COLO668 (cell line): ENCODE measurements around the gene TBC1D21.
A peak's percentile ranks its signal among the peaks of the same experiment; 100 is the strongest.

Experiments used
- DNase-seq: peaks from one replicate; lab custom pipeline; 2025; ENCODE audit not compliant: unreplicated experiment; lab: John Stamatoyannopoulos, UW

The TBC1D21 gene, protein sequence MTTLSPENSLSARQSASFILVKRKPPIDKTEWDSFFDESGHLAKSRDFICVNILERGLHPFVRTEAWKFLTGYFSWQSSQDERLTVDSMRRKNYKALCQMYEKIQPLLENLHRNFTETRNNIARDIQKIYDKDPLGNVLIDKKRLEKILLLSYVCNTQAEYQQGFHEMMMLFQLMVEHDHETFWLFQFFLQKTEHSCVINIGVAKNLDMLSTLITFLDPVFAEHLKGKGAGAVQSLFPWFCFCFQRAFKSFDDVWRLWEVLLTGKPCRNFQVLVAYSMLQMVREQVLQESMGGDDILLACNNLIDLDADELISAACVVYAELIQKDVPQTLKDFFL

DNA sequence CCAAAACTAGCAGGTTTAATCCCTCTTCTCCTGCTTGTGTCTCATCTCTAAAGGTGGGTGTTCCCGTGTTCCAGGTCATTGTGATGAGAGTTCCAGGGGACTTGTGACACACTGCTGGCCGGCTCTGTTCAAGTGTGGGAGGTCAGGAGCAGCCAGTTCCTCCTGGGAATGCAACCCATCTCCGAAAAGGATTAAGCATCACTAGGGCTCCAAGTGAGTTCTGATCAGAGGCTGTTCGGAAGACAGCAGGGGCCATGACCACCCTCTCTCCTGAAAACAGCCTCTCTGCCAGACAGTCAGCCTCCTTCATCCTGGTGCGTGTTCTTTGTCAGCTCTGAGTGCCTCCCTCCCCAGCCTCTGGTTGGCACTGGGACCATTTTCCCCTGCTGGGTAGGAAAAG is at the start of gene TBC1D21:
TBC1D21 (plus strand) TSS at position 109 of the 400 bp plus-strand sequence; CDS start at position 255, 146 bp downstream.
- no peak for DNase-seq

DNA sequence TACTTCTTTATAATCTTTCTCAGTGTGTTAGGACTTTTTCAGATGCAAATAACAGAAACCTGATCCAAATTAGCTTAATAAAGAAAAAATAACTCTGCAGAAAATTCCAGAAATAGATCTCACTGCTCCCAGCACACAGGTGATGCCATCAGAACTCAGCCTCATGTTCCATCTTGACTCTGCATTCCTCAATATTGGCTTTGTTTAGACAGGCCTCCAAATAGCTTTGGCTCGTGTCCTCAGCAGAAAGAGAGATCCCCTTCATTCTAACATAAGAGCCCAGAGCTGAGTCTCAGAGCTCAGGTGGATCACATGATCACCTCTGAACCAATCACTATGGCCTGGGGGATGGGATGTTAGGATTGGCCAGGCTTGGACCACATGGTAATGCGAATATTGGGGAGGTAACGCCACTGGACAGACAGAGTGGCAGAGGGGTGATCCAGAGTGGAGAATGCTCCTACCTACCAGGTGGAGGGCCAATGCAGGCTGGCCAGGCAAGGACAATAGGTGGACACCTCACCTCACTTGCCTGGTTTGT is 46.6 kb upstream of the TBC1D21 start:
- no peak for DNase-seq

DNA sequence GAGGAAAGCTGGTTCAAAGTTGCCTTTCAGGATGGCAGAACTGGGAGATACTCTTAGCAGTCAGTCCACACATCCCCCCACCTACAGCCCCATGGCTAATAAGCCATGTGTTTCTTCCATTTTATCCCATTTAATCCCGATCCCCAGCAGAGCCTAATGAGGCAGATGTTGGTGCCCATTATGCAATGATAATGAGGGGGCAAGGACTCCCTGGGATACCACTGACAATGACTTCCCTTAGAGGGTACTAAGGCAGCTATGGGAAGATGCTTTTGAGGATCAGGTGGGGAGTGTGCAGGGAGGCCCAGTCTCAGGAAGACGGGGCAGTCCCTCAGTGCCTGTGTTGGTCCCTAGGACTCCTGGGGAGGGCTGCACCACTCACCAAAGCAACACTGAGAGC is 43.8 kb upstream of the TBC1D21 start:
- no peak for DNase-seq

DNA sequence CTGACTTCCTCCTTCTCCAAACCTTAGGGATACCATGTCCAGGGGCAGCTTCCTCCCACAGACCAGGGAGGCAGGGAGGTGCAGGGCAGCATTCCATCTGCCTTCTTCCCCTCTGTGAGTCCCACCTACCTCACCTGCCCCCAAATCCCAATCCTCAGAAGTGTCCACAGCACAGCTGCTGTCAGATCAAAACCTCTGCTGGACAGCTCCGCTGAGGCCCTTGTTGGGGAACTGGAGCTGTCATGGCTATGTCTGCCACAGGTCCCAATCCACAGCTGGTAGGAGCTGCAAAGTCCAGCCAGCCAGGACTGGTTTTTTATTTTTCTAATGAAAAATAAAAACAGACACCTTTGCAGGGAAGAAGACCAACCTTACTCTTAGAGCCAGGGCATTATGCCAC is 40.7 kb upstream of the TBC1D21 start:
- no peak for DNase-seq

DNA sequence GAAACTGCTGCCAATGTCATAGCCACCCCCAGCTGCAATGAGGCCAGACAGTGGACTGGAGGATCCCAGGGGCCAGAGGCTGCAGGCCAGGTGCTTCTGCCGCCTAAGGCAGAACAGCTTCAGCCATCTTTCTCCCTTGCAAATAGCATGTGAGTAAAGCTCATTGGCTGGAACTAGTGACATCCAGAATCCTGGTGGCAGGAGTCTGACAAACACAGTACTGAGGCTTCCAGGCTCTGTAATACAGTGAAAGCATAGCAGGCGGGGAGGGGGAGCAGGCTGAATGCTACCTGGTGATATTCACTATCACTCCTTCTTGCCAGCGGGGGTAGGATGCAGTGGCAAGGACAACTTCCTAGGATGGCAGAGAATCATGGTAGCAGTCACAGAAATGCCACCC is 36.5 kb upstream of the TBC1D21 start:
- no peak for DNase-seq

DNA sequence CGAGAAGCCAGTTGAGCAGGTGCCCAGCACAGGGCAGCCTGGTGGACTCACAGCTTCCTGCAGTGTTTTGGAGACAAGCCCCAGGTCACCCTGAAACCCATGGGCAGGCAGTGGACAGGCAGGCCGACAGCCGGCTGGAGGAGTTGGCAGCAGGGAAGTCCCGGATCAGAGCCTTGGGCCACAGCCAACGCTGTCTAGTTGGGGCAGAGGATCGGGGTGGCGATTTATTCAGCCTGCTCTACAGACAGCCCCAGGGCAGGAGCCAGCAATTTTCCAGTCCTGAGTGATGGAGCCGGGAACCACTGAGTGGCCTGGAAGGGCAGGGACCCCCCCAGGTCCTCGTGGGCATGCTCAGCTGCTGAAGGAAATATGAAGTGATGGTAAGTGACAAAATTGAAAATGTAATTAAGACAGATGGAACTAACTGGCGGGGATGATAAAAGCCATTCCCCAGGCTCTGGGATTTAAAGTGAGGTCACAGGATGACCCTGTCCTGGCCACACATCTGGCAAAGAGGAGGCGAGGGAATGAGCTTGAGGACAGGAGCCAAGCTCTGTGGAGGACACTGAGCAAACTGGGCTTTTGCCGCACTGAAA is 34.4 kb upstream of the TBC1D21 start:
- no peak for DNase-seq

DNA sequence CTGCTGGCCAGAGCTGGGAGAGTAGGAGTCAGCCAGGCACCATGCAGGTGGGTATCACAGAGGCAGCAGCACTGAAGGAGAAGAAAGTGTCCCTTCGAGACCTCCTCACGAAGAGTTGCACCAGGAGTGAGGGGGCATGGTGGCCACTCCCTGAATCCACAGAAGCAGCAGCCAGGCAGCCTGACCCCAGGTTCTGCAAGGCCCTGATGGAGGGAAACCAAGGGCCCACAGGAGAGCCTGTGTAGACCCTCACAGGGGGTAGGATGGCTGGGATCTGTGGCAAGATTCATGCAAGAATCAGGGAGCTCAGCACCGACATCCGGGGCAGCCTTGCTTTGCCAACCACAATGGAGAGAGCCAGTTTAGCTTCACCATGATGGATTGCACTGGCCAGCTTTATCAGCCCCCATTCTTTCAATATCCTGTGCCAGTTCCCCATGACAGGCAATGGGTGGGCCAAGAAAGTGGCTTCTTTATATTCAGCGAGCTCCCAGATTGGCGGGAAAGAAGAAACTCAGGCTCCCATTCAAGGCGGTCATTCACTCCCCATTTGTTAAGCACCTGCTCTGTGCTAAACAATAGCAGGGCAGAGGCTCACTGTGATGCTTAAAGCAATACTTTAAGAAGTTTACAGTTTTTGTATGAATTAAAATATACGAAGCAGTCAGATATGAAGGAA is 33.5 kb upstream of the TBC1D21 start:
- no peak for DNase-seq

DNA sequence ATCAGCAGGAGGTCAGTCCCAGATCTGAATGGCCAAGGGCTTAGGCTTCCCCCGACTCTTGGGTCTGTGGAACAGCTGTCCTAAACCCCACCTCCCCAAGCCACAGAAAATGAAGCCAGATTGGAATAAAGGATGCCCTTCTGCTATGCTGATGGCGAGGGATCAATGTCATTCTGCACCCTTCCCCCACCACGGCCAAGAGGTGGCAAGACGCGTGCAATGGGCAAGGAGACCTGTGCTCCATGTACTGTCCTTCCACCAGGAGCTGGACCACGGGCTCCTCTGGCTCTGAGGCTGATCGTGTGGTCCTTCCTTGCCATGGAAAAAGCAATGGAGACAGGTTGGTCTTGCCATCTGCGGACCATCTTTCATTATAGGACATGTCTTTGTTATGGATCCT is 32.6 kb upstream of the TBC1D21 start:
- DNase-seq, result no peak

DNA sequence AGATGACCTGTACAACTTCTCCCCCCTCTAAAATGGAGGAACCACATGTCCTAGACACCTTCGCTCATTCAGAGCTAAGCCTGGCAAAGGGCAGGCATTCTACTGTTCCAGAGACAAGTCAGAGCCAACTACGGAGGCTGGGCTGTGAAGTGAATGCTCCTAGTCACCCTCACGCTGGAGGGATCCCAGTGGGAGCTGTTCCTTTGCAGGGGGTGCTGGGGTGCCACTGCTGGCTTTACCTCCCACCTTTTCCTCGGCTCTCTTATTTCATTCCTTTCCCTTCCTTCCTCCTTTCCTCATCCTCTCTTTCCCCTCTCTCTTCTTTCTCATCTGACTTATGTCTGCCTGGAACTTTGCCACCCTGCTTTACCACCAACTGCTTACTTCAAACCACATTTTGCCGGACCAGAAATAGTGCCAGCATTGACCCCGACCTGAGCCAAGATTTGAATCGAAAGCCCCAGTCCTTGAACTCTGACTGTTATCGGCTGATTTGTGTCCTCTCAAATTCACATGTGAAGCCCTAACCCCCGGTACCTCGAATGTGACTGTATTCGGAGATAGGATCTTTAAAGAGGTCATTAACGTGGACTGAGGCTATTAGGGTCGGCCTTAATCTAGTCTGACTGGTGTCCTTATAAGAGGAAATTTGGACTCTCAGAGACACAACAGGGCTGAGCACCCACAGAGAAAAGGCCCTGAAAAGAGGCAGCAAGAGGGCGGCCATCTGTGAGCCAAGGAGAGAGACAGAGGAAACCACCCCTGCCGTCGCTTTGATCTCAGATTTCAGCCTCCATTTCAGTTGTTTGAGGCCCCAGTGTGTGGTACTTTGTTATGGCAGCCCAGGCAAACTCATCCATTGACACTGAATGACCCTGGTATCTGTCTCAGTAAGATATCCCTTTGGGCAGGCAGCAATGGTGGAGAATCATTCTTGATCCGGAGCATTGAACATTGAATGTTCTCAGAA is 31.3 kb upstream of the TBC1D21 start:
- no peak for DNase-seq

DNA sequence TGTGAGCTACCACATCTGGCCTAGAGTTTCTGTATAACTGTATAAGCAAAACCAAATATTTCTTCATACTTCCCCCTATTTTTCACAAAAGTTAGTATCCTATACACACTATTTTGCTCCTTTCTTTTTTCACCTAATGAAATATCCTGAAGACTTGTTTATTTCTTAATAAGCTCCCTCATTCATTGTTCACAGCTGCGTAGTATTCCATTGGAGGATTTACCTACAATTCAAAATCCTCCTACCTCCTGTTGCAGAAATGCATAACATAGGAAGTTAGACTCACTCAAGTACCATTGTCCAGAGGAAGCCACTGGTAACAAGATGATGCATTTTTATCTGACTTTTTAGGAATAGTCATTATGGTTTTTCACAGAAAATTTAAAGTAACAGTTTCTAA is 29.6 kb upstream of the TBC1D21 start:
- no peak for DNase-seq

DNA sequence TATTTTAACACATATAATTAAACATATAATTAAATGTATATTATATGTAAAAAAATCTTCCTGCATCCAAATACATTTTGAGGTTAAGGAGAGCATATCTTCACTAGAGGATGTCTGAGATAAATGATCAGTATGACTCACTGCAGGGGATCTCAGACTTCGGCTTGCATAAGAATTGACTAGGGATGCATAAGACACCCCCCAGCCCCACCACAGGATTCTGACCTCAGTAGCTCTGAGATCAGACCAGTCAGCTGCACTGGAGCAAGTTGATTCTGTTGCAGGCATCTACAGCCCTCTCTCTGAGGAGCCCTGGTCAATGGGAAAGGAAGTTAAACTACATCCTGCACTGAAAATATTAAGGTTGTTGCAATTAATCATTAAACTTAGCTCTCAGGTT is 29.0 kb upstream of the TBC1D21 start:
- no peak for DNase-seq

DNA sequence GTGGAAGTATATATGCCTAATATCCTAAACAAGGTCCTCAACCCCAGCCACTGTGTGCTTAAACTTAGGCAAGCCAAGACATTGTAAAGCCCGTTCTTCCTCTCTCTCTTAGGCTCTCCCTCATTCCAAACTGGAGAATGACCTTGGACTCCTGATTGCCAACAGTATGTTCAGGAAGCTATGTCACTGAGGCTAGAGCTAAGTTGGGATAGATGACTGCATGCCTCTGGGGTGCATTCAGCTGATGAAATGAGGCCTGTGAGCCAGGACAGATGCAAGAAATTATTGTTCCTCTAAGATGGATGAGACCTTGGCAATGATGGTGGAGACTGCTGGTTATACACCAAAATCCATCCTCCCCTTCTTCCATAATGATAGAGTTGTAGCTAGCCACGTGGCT is 27.9 kb upstream of the TBC1D21 start:
- DNase-seq, result no peak

DNA sequence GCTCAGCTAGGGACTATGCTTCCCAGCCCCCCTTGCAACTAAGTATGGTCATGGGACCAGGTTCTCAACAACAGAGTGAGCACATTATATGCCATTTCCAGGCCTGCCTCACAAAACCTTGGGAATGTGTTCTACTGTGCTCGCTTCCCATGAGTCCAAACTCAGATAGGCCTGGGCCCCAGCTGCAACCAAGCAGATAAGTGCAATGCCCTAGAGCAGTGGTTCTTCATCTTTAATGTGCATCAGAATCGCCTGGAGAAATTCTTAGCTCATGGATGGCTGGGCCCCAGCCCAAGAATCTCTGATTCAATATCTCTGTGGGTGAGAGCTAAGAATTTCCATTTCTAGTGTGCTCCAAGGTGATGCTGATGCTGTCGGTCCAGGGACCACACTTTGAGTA is 27.5 kb upstream of the TBC1D21 start:
- DNase-seq, result no peak

DNA sequence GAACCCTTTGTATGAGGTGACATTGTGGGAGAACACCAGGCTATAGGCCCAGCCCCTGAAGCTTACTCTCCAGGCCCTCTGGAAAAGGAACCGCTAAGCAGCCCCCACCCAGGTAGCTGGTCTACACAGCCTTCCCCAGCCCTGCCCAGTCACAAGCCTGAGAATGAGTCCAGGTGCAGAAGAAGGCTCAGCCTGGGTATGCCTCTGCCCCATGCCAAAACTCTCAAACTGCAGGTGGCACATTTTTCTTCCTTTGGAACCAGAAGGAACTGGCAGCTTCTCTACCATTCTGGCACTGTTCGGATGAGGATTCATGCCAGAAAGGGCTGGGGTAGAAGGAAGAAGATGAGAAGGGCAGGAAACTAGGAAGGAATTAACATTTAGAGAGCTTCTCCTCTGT is 23.7 kb upstream of the TBC1D21 start:
- DNase-seq, result no peak

DNA sequence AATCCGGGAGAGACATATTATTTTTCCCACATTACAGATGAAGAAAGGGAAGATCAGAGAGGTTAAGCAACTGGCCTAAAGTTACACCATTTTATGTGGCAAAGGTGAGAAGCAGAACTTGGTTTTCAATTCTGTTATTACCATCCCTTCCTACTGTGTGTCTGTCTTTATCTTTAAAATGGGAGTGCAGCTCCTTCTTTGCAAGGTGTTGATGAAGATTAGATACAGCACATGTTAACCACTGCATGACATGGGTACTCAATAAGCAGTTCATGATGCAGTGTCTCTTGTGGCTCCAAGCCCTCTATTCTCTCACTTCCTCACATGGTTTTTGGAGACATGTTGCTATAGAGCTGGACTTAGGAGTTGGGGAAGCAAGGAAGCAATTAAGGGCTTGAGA is 23.1 kb upstream of the TBC1D21 start:
- no peak for DNase-seq

DNA sequence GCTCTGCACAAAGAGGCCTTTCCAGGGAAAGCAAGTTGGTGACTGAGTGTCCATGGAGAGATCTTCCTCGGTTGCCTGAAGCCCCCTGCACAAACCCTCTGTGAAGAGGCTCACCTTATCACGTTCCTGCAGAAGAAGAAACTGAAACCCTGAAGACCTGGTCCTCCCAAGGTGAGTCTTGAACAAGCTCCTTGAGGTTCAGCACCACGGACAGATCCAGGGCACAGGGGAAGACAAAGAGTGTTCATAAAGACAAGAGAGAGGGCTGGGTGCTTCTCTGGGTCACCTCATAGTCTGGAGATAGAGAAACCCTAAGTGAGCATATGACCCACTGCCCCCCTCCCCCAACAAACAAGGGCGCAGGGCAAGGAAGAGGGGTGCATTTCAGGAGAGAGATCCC is 21.7 kb upstream of the TBC1D21 start:
- DNase-seq, result no peak

DNA sequence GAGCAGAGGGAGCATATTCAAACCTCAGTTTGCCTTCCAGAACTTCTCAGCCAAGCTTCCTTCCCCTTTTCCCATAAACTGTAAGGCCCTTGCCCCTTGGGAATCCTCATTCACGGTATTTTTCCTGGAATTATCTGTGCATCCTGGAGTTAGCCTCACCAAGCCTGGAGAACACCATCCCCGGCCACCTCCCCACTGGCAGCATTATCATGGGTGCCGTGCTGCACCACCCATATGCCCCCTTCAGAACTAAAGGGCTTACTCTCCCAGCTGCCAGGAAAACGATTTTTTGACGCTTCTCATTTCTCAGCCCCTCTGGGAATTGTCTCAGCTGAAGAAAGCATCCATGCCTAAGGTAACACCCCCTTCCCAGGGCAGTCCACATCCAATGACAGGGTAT is 20.9 kb upstream of the TBC1D21 start:
- no peak for DNase-seq

DNA sequence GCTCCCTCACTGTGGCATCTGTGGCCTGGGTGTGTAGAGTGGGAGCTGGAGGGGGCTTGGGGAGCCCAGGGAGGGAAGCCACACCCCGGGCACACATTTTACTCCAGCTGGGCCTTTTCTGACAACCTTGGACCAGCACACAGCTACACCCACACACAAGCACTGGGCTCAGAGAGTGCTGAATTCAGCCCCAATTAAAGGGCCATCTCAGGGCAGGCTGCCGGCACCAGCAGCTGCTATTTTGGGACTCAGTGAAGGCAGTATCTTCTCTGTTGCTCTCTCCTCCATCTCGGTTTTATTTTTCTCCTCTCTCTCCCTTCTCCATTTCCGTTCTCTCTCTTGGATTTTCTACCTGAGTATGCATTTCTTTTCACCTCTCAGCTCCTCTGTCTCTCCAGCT is 19.1 kb upstream of the TBC1D21 start:
- no peak for DNase-seq

DNA sequence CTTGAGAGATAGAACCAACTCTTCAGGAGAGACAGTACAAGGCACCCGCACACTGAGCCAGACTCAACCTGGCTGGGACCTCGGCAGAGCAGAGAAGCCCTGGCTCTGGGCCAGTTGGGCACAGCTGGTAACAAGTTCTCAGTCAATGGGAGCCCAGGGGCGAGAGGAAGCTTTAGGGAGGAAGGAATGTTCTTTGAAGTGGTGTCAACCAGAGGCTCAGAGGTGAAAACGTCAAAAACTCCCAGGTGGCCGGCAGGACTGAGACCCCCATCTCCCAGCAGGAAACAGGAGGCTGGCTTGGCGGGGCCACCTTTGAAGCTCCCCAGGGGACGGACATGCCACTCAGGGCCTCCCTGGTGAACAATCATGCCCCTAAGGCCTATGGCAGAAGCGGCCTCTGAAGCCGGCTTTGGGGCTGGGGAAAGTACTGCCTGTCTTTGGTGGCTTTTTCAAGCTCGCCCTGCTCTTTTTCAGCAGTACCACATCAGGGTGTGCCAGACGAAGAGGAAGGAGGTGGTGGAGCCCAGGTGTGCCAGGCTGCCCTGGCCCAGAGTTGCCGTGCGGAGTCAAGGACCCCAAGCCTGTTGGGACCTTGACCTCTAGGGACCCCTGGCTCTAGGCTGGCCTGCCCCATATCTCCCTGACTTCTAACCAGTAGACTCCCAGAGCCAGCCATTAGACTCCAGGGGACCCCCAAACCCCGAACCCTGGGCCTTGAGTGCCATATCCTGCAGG is 16.7 kb upstream of the TBC1D21 start:
- peak; percentile 17 for DNase-seq

DNA sequence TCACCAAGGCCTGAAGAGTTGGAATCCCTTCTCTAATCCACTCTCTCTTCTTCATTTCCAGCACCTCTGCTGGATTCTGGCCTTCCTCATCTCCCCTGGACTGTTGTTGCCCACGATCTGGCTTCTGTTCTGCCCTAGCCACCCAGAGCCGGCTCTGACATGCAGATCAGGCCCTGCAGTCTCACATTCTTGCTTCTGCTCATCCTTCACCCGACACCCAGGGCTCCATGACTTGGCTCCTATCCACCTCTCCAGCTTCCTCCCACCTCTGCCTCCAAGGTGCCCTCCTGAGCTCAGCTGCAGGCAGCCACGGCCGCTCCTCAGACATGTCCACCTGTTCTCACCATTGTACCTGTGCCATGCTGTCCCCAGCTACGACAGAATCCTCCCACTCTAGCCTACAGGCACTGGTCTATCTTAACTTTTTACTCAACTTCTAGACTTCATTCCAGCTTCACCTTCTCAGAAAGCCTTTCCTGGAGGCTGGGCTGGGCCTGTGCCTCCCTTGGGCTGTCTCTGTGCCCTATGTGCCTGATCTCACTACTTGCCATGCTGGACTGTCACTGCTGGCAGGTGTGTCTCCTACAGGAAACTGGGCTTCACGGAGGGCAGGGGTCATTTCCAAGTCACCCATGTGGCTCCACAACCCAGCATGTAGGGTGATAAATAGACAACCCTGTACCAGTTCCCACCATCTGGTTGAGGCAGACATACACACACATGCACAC is 16.0 kb upstream of the TBC1D21 start:
- no peak for DNase-seq
